ENCODE measurements around the gene EGFL7. TPM values are rescaled to one million over a fixed set of nuclear protein-coding genes. Genes with fewer than 3 reads are reported as not detected.
A peak's percentile ranks its signal among the peaks of the same experiment; 100 is the strongest.

EGFL7 gene
- total RNA-seq: 10 to 100 TPM; 15.9 to 43.4 (median 18.9) TPM
- long read RNA-seq, donor 1, transcript EGFL7-204 (10 exons, 1,529 nt): major isoform, 21 of 62 reads
- long read RNA-seq, donor 1, transcript EGFL7-202 (9 exons, 1,282 nt): minor isoform, 5 of 62 reads
- long read RNA-seq, donor 1, partial matches to known transcripts: 14 of 62 reads
- long read RNA-seq, donor 1, other reads (novel, unspliced or antisense): 22 of 62 reads
- long read RNA-seq, donor 2, transcript EGFL7-202 (9 exons, 1,282 nt): minor isoform, 6 of 26 reads
- long read RNA-seq, donor 2, transcript EGFL7-204 (10 exons, 1,529 nt): major isoform, 7 of 26 reads
- long read RNA-seq, donor 2, partial matches to known transcripts: 3 of 26 reads
- long read RNA-seq, donor 2, other reads (novel, unspliced or antisense): 8 of 26 reads

DNA sequence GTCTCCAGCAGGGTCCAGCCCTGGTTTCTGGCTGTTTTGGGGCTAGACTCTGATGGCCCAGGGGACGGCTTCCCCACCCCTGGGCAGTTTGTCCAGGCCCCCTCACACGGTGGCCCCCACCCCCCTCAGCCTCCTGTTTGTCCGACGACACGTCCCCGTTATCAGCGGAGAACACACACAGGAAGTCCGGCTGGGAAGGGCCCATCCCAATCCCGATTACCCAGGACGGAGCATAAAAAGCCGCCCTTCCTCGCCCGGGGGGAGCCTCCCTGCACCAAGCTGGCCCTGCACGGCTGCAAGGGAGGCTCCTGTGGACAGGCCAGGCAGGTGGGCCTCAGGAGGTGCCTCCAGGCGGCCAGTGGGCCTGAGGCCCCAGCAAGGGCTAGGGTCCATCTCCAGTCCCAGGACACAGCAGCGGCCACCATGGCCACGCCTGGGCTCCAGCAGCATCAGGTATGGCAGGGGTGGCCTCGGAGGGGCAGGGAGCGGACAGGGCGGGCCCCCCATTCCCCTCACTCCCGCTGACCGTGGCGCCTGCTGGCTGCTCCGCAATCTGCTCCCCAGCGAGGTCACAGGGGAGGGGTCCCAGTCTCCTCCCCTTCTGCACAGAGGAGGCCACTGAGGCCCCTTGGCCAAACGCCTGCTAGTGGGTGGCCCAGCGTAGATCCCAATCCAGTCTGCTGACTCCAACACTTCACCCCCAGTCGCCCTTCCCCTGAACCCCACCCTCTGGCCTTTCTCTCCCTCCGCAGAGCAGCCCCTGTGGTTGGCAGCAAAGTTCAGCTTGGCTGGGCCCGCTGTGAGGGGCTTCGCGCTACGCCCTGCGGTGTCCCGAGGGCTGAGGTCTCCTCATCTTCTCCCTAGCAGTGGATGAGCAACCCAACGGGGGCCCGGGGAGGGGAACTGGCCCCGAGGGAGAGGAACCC, at the start of gene EGFL7:
EGFL7 (plus strand) TSS at position 261 of the 926 bp plus-strand sequence. CDS start 5,367 bp downstream, outside the sequence.
- Histone ChIP-seq H3K36me3 (ENCODE audit: low read depth) (no peaks in the 10 kb centered on the region), H3K4me3 (no peak within 1 kb of the TSS), H3K4me1 (ENCODE audit: low read depth) (peaks cover 8% of the 10 kb centered on the region), H3K9me3 (no peaks in the 10 kb centered on the region)
- ATAC-seq (peak; percentile 5), DNase-seq (peak in 1 of 3 donors; percentile 25)
- TF ChIP-seq CTCF (IDR thresholded peaks at IDR 0.05): no peak
- intact Hi-C loops (cut with DNase I, micrococcal nuclease): no loop called here

GRCh38 chr9:136613824-136614371, 48.8 kb upstream of the EGFL7 start:
- DNase-seq (no peak), ATAC-seq (no peak)
- no peaks in the 10 kb centered on the region for H3K9me3 ChIP-seq
- no peak for TF ChIP-seq CTCF (IDR thresholded peaks at IDR 0.05)
- no peaks in the 10 kb centered on the region for H3K36me3 ChIP-seq (ENCODE audit: low read depth)
- H3K4me1 ChIP-seq (ENCODE audit: low read depth): peaks cover 37% of the 10 kb centered on the region
- intact Hi-C loops (cut with DNase I, micrococcal nuclease): no loop called here
- H3K4me3 ChIP-seq: no peak overlapping the region

DNA sequence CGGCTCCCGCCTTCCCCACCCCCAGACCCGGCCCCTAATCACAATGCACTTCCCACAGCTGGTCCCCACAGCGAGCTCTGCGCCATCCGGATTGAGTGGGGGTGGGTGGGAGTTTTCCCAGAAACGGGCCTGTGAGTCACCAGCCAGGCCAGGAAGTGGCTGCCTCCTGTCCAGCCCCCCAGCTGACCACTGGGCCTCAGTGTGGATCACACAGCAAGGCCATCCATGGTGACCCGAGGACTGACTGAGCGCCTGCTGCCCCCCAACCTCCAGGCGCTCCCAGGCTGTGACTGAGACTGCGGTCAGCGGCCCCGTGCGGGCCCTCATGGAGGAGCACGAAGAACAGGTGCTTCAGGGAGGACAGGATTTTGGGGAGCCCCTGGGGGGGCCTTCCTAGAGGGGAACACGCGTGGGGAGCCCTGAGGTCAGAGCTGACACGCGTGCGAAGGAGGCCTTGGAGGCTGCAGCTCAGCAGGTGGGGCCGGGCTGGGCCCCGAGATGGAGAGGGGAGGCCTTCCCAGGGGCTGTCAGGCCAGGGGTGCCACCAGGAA, 48.3 kb upstream of the EGFL7 start:
- Histone ChIP-seq H3K36me3 (ENCODE audit: low read depth) (no peaks in the 10 kb centered on the region), H3K4me3 (no peak overlapping the region), H3K9me3 (no peaks in the 10 kb centered on the region), H3K4me1 (ENCODE audit: low read depth) (peaks cover 39% of the 10 kb centered on the region)
- intact Hi-C loops (cut with DNase I, micrococcal nuclease): no loop called here
- peak in 2 of 3 donors; percentile 49 to 65 for DNase-seq
- ATAC-seq: no peak
- no peak for TF ChIP-seq CTCF (IDR thresholded peaks at IDR 0.05)

GRCh38 chr9:136614967-136615623, 47.6 kb upstream of the EGFL7 start:
- no peak overlapping the region for H3K4me3 ChIP-seq
- intact Hi-C loops (cut with DNase I, micrococcal nuclease): no loop called here
- TF ChIP-seq CTCF (IDR thresholded peaks at IDR 0.05): no peak
- DNase-seq: peak; percentile 65 to 77 (median 75)
- no peaks in the 10 kb centered on the region for H3K9me3 ChIP-seq
- peak; percentile 60 for ATAC-seq
- H3K4me1 ChIP-seq (ENCODE audit: low read depth): peaks cover 37% of the 10 kb centered on the region
- no peaks in the 10 kb centered on the region for H3K36me3 ChIP-seq (ENCODE audit: low read depth)

Data from mucosa of descending colon (tissue), 3 donors.